Measurements from ENCODE around the gene NLGN1.
A peak's percentile ranks its signal among the peaks of the same experiment; 100 is the strongest.

Gene NLGN1

DNA sequence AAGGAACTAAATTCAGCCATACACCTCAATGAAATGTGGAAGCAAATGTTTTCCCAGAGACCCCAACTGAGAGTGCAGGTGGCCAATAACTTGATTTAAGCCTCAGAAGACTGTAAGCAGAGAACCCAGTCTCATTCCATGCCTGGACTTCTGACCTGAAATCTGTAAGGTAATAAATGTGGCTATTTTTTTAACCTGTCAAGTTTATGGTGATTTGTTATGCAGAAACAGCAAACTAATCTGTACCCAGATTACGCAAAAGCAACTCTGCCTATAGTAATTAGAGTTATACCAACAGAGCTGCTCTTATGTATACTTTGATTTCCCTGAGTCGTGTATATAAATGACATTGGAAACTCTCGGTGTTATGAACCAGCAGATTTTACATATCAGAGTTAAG lies 927.6 kb downstream of the NLGN1 start:
- no peak for ATAC-seq
- TF ChIP-seq RARB (CRISPR knock-in tag; IDR thresholded peaks at IDR 0.05) (no peak), TCF4 (CRISPR knock-in tag; IDR thresholded peaks at IDR 0.05; ENCODE audit: borderline replicate concordance) (no peak), ZNF565 (CRISPR knock-in tag; conservative IDR thresholded peaks at IDR 0.05; ENCODE audit: low read depth) (no peak), BACH2 (CRISPR knock-in tag; IDR thresholded peaks at IDR 0.05; ENCODE audit: borderline replicate concordance) (no peak), ISL1 (CRISPR knock-in tag; IDR thresholded peaks at IDR 0.05) (no peak), ZNF70 (CRISPR knock-in tag; IDR thresholded peaks at IDR 0.05) (no peak), PPARA (CRISPR knock-in tag; IDR thresholded peaks at IDR 0.05; ENCODE audit: borderline replicate concordance) (no peak), TOX (CRISPR knock-in tag; IDR thresholded peaks at IDR 0.05; ENCODE audit: borderline replicate concordance) (no peak), ZNF8 (CRISPR knock-in tag; IDR thresholded peaks at IDR 0.05) (no peak), ESRRG (CRISPR knock-in tag; IDR thresholded peaks at IDR 0.05) (no peak), ZC3H10 (CRISPR knock-in tag; IDR thresholded peaks at IDR 0.05) (no peak), GLIS3 (CRISPR knock-in tag; IDR thresholded peaks at IDR 0.05) (no peak), ARNTL (CRISPR knock-in tag; IDR thresholded peaks at IDR 0.05; ENCODE audit: borderline replicate concordance, low read depth) (no peak), OSR1 (CRISPR knock-in tag; IDR thresholded peaks at IDR 0.05) (no peak), ZFP3 (CRISPR knock-in tag; IDR thresholded peaks at IDR 0.05) (no peak)
- TF ChIP-seq, protein P1, sequence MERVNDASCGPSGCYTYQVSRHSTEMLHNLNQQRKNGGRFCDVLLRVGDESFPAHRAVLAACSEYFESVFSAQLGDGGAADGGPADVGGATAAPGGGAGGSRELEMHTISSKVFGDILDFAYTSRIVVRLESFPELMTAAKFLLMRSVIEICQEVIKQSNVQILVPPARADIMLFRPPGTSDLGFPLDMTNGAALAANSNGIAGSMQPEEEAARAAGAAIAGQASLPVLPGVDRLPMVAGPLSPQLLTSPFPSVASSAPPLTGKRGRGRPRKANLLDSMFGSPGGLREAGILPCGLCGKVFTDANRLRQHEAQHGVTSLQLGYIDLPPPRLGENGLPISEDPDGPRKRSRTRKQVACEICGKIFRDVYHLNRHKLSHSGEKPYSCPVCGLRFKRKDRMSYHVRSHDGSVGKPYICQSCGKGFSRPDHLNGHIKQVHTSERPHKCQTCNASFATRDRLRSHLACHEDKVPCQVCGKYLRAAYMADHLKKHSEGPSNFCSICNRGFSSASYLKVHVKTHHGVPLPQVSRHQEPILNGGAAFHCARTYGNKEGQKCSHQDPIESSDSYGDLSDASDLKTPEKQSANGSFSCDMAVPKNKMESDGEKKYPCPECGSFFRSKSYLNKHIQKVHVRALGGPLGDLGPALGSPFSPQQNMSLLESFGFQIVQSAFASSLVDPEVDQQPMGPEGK (CRISPR knock-in tag; IDR thresholded peaks at IDR 0.05; ENCODE audit: borderline replicate concordance) = no peak
- TF ChIP-seq, protein P2, sequence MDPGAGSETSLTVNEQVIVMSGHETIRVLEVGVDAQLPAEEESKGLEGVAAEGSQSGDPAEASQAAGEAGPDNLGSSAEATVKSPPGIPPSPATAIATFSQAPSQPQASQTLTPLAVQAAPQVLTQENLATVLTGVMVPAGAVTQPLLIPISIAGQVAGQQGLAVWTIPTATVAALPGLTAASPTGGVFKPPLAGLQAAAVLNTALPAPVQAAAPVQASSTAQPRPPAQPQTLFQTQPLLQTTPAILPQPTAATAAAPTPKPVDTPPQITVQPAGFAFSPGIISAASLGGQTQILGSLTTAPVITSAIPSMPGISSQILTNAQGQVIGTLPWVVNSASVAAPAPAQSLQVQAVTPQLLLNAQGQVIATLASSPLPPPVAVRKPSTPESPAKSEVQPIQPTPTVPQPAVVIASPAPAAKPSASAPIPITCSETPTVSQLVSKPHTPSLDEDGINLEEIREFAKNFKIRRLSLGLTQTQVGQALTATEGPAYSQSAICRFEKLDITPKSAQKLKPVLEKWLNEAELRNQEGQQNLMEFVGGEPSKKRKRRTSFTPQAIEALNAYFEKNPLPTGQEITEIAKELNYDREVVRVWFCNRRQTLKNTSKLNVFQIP (CRISPR knock-in tag; IDR thresholded peaks at IDR 0.05; ENCODE audit: borderline replicate concordance, low read depth) = no peak
- TF ChIP-seq, protein P3, sequence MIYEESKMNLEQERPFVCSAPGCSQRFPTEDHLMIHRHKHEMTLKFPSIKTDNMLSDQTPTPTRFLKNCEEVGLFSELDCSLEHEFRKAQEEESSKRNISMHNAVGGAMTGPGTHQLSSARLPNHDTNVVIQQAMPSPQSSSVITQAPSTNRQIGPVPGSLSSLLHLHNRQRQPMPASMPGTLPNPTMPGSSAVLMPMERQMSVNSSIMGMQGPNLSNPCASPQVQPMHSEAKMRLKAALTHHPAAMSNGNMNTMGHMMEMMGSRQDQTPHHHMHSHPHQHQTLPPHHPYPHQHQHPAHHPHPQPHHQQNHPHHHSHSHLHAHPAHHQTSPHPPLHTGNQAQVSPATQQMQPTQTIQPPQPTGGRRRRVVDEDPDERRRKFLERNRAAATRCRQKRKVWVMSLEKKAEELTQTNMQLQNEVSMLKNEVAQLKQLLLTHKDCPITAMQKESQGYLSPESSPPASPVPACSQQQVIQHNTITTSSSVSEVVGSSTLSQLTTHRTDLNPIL (CRISPR knock-in tag; IDR thresholded peaks at IDR 0.05; ENCODE audit: low read depth) = no peak
- TF ChIP-seq, protein P4, sequence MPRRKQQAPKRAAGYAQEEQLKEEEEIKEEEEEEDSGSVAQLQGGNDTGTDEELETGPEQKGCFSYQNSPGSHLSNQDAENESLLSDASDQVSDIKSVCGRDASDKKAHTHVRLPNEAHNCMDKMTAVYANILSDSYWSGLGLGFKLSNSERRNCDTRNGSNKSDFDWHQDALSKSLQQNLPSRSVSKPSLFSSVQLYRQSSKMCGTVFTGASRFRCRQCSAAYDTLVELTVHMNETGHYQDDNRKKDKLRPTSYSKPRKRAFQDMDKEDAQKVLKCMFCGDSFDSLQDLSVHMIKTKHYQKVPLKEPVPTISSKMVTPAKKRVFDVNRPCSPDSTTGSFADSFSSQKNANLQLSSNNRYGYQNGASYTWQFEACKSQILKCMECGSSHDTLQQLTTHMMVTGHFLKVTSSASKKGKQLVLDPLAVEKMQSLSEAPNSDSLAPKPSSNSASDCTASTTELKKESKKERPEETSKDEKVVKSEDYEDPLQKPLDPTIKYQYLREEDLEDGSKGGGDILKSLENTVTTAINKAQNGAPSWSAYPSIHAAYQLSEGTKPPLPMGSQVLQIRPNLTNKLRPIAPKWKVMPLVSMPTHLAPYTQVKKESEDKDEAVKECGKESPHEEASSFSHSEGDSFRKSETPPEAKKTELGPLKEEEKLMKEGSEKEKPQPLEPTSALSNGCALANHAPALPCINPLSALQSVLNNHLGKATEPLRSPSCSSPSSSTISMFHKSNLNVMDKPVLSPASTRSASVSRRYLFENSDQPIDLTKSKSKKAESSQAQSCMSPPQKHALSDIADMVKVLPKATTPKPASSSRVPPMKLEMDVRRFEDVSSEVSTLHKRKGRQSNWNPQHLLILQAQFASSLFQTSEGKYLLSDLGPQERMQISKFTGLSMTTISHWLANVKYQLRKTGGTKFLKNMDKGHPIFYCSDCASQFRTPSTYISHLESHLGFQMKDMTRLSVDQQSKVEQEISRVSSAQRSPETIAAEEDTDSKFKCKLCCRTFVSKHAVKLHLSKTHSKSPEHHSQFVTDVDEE (CRISPR knock-in tag; IDR thresholded peaks at IDR 0.05) = no peak
- TF ChIP-seq, protein P5, sequence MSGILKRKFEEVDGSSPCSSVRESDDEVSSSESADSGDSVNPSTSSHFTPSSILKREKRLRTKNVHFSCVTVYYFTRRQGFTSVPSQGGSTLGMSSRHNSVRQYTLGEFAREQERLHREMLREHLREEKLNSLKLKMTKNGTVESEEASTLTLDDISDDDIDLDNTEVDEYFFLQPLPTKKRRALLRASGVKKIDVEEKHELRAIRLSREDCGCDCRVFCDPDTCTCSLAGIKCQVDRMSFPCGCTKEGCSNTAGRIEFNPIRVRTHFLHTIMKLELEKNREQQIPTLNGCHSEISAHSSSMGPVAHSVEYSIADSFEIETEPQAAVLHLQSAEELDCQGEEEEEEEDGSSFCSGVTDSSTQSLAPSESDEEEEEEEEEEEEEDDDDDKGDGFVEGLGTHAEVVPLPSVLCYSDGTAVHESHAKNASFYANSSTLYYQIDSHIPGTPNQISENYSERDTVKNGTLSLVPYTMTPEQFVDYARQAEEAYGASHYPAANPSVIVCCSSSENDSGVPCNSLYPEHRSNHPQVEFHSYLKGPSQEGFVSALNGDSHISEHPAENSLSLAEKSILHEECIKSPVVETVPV (CRISPR knock-in tag; IDR thresholded peaks at IDR 0.05) = no peak

DNA sequence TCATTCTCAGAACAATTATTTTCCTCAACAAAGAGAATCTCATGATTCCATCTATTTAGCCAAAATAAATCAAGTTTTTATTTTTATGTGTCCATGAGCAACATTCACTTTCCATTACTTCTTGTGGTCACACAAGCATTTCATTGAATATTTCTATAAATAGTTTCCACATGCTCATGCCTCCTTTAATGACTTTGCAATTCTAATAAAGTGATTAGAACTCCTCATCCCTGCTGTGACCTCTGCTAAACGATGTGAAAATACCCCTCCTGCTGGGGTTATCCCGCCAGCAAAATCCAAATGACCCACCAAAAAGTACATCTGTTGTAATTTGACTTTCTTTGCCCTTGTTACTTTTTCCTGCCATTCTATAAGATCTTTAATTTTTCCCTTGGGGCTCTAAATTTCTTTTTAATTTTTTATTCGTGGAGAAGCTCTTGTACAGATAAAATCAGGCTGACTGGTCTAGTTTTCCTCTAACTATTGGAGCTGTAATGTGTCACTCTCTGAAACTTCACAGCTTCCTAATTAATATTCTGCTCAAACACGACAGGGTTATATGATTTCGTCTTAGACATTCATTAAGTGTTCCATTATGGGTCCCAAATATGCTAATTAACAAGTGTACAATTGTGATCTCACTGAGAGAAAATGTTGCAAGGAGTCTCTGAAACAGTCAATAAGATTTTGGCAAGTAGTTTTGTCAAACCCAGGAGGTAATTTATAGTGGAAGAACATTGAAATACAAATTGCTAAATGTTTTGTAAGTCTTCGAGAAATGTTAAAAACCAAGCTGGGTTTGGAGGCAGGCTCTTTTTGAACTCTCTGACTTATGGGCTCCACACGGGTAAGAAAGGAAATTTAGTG lies 928.5 kb downstream of the NLGN1 start:
- TF ChIP-seq ISL1 (CRISPR knock-in tag; IDR thresholded peaks at IDR 0.05) (no peak), TCF4 (CRISPR knock-in tag; IDR thresholded peaks at IDR 0.05; ENCODE audit: borderline replicate concordance) (no peak), ZC3H10 (CRISPR knock-in tag; IDR thresholded peaks at IDR 0.05) (no peak), RARB (CRISPR knock-in tag; IDR thresholded peaks at IDR 0.05) (no peak), CSDC2 (CRISPR knock-in tag; IDR thresholded peaks at IDR 0.05) (no peak)
- TF ChIP-seq, protein P3 (CRISPR knock-in tag; IDR thresholded peaks at IDR 0.05; ENCODE audit: low read depth) = no peak
- TF ChIP-seq, protein P5 (CRISPR knock-in tag; IDR thresholded peaks at IDR 0.05) = no peak
- peak; percentile 62 for ATAC-seq

Data from SK-N-SH treated with all-trans-retinoic acid at 6 μM for 48 hours (cell line).